ENCODE data around the gene FABP1.

The FABP1 gene

GRCh38 chr2:88136817-88137216 is 9.0 kb upstream of the FABP1 start:
- no peak for DNase-seq

GRCh38 chr2:88133875-88134274 is 6.0 kb upstream of the FABP1 start:
- DNase-seq: no peak

- no peak for DNase-seq
Observed at GRCh38 chr2:88131999-88132368, 4.1 kb upstream of the FABP1 start.

DNA sequence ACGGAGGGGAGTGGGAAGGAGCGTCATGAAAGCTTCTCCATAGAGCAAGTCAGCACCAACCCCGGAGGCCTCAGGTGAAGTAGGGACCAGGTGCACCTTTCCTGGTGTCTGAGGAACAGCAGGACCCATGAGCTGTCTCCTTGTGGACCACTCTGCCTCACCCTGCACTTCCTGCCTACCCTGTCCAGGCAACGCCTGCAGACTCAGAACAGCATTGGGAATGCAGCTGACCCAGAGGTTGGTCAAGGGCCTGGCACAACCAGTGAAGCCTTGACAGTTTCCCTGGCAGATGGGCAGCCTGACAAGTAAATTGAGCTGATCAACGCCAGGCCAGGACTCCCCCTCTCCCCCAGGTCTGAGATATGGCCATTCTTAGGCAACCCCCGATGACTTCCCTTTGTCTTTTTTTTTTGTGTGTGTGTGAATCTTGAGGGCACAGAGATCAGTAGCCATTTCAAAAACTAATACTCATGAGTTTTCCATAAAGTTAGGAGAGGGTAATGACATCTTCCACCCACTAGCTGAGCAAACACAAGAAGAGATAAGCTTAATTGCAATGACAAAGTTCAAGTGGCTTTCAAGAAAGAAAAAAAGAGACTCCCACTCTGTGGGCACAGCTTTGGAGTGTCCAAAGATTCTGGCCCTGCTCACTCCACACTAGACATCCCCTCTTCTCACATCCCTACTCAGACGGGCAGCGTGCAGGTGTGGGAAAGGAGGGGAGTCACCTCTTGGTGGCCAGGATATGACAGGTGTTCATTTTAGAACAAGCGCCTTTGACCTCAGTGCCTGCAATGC is 3.5 kb upstream of the FABP1 start:
- no peak for DNase-seq

DNA sequence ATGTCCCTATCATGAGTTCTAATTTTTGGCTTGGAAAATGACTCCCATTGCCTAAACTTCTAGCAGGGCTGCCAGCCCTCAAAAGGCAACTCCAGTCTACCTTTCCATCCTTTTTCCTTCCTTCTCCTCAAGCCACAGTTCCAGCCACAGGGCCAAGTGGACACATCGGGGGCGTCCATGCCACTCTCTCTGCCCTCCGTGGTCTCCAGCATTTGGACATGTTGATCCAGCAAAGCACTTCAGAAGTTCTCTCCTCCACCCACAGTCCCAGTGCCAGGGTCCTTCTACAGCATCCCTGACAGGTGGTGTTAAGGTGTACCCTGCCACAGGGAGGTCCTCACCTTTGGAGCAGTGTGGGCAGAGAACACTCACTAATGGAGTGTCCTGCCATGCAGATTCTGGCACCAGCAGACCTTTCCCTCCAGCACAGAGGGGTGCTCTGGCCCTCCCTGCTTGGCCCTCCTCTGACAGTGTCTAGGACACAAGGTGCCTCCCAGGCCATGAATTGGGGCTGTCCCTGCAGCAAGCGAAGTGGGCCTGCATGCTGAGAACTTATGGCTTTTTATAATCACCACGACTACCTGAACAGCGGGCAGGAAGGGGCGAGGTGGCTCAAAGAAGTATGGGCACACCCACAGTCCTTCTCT is 1.6 kb upstream of the FABP1 start:
- no peak for DNase-seq

DNA sequence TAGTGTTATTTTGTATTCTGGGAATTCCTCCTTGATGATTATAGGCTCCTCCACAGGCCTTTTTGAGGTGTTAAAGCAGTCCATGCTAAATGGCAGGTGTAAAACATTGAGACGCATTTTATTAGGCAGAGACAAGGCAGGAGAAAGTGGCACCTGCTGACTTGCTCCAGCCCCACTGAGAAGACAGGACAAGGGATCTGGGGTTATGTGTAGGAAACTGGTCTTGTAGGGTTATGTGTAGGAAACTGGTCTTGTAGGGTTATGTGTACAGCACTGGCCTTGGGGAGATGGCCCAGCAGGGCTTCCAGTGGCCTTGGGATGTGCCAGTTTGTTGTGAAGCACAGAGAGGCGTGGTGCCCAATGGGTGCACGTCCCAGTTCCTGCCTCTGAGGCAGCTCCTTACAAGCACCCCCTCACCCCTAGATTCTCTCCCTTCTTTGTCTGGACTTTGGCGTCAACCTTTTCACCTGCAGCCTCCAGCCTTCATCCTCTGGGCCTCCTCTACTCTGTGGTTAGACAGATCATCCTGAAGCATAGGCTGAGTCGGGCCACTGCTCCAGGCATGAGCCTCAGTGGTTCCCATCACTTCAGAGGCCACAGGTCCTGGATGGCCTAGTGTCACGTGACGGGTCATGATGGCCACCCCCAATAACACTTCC is 921 bp upstream of the FABP1 start:
- no peak for DNase-seq

- no peak for DNase-seq
Observed at GRCh38 chr2:88127638-88127887, 299 bp downstream of the FABP1 start.

DNA sequence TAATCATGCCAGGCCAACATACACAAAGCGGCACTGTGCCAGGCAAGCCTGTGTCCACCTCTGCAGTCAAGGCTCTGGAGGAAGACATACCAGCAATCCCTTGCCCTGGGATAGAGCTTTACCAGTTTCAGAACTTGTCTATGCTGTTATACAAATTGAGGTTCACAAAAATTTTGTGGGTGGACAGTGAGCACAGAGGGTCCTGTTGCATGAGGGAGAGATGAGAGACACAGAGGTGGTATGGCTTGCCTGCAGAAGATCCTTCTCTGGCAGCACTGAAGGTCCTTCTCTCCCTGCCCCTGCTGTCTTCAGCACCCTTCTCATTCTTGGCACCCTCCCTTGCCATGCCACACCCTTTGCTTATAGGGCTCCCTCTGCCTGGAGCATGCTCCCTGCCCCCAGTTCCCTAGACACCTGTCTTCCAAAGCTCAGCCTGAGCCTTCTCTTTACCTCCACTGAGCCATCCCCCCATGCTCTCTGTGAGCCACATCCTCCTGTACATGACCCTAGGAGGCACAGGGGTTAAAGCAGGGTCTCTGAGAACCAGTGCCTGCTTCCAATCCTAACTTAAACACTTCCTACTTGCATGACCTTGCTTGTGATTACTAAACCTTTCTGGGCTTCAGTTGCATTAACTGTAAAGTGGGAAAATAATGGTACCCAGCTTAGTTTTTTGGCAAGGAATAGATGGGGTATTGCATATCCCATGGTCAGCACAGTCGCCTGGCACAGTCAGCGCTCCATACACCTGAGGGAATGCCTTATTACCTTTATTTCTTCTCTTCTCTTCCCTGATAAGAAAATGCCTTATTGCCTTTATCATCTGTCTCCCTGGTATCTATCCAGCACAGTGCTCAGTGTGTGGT is 857 bp downstream of the FABP1 start:
- no peak for DNase-seq

DNA sequence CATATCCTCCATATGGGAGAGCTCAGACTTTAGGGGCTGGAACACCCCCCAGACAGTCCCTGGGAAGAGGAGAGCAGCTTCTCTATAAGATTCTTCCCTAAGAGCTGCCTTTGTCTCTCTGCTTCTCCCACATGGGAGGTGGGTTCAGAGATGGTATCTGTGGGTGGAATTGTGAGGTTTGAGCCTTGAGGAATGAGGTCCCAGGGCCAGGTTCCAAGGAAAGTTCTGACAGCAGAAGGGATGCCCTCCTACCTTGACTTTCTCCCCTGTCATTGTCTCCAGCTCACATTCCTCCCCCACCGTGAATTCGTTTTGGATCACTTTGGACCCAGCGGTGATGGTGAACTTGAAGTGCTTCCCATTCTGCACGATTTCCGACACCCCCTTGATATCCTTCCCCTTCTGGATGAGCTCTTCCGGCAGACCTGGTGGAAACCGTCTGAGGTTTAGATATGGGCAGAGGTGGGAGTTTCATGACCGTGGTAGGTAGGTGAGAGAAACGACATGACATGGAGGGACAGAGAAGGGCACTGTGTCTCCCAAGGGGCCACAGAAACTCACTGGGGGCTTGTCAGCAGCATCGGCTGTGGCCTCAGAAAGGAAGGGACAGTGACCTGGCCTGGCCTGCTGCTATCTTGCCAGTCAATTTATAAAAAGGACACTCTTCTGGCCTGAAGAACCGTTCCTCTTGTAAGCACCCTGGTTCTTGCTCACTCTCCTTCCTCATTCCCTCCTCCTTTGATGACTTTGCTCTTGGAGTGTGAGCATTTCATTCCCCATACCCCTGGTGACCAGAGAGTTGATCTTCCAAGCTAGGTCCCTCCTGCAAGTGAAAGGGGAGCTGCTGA is 1.7 kb downstream of the FABP1 start:
- no peak for DNase-seq

DNA sequence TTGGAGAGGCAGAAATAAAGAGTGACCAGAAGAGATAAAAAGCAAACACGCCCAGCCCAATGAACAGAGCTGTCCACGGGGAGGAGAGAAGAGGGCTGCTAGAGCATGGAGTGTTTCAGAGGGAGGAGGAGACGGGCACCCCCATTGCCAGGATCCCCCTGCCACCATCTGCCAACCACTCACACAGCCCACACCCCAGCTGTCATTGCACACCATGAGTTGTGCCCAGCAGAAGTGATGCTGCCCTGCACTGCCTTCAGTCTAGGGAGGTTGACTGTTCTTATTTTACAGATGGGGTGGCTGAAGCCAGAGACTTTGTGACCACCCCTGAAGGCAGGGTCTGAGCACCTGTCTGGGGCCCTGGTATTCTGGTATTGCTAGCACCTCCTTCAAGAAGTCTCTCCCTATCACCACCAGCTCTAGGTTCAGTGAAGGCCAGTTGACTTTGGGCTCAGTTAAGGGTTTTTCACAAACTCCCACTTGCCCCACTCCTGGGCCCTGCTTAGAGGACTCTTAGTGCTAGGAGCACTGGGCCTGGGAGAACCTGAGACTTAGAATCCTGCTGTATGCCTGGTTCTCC is 2.4 kb downstream of the FABP1 start:
- DNase-seq: no peak

- DNase-seq: no peak
Observed at GRCh38 chr2:88123975-88124917, 3.6 kb downstream of the FABP1 start.

DNA sequence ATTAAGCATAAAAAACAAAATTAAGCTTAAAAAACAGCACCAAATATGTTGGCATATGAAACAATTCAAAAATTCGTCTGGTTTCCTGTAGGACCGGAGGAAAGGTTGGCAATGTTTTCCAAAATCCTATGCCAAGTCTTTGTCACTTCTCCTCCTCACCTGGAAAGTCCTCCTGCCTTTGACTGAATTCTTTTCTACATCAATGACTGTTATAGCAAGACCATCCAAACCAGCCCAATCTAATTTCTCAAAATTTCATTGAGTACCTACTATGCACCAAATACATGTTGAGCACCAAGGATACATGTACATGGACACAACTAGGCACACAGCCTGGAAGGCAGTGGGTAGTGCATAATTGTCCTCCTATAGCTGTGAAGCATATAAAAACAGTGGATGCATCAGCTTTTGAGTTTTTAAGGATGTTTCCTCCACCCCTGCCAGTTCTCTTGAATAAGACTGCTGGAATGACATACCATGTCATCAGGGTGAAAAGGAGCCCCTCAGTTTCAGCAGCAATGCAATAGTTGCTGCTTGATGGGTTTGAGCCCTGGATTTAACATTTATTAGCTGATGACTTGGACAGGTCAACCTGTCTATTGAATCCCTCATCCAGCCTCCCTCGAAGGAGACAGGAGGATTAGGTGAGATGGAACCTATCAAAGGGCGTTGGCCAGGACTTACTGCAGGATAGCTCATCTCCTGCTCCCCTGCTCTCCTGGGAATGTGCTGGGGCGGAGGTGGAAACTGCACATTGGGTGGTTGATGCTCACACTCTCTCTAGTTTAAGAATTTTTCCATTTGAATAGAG is 4.5 kb downstream of the FABP1 start:
- DNase-seq: no peak

- DNase-seq: no peak
Observed at GRCh38 chr2:88122141-88122884, 5.5 kb downstream of the FABP1 start.

DNA sequence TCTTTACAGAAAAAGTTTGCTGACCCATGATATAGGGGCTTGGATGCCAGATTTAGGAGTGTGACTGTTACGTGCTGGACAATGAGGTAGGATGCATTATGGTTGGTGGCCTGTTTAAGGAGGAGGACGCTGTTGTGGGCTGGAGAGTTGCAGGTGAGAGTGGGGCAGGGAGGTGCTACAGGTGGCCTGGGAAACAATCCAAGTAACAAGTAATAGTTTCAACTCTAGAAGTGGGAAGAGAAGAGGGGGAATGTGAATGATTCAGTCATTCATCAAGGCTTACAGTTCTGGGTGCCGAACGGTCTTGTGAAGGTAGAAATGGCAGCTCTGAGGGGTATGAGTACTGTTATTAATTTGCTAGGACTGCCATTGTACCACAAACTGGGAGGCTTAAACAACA is 6.2 kb downstream of the FABP1 start:
- DNase-seq: no peak

DNA sequence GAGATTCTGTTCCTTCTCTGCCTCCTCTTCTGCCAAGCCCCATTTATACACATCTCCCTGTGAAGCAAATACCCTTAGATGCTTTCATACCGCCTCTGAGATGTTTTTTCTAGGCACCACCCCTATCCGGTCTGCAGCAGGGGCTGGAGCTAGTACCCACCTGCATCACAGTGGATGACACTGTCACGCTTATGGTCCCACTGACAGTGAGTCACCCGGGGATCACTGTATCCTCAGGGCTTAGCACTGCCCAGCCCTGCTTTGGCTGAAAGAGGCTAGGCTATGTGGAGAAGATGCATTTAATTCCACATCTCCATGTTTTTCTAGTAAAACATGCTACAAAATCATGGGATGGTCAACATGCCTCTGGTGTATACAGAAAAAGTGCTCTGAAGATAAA is 9.9 kb downstream of the FABP1 start:
- DNase-seq: no peak

- no peak for DNase-seq
Observed at GRCh38 chr2:88116669-88117432, 11.0 kb downstream of the FABP1 start.

DNA sequence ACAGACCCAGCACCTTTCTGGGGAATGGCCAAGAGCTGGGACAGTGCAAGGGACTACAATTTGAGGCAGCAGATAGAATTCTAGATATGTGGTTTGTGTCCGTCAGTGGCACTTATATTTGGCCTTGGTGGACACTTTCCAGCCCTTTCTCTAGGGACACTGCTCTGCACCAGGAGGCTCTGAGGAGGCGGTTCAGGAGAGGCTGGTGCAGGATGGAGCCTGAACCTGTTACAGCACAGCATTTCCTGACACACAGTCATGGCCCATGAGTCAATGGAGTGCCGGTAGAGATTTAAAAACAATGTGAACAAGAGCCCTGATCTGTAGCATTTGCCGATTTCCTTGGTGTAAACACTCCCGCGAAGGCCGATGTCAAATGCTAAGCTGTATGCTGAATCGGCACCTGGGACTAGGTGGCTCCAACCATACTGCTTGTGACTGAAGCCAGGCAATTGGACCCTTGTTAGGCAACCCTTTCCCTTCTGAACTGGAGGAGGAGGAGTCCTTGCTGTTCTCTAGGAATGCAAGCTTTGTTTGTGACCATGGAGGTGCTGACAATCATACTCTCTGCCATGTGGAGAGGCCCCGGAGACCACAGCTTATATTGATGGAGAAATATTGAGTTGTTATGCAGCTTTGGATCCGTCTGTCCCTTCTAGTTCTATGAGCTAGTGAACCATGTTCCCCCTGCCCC is 11.9 kb downstream of the FABP1 start:
- DNase-seq: no peak

DNA sequence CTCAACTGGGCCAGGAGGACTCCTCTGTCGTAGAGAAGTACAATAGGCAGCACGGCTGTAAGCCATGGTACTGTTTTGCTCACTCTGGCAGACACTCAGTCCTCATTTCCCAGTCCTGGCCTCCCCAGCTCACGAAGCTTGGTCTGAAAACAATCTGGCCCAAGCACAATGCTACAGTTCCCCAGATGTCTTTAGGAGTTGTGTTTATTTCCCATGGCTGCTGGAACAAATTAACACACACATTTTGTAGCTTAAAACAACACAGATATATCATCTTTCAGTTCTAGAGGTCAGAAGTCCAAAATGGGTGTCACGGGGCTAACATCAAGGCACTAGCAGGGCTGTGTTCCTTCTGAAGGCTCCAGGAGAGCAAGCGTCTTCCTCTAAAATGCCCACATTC is 13.0 kb downstream of the FABP1 start:
- DNase-seq: no peak
